NCI-H2196 treated with DMSO at 0.1 percent for 48 hours (cell line): Measurements from ENCODE around the gene STRBP.
"Not testable (repeated sequence)": the region's sequence is repeated elsewhere in the genome, so short reads cannot be mapped to it uniquely, and the experiment has no call there.

Experiments used
- DNase-seq: peaks from one replicate; lab custom pipeline; 2025; ENCODE audit not compliant: unreplicated experiment; lab: John Stamatoyannopoulos, UW

The STRBP gene

GRCh38 chr9:123251324-123251723 lies 17.1 kb downstream of the STRBP start:
- no peak for DNase-seq

GRCh38 chr9:123250504-123250903 lies 17.9 kb downstream of the STRBP start:
- no peak for DNase-seq

- not testable (repeated sequence) for DNase-seq
Measured at GRCh38 chr9:123249162-123249561, 19.2 kb downstream of the STRBP start.

DNA sequence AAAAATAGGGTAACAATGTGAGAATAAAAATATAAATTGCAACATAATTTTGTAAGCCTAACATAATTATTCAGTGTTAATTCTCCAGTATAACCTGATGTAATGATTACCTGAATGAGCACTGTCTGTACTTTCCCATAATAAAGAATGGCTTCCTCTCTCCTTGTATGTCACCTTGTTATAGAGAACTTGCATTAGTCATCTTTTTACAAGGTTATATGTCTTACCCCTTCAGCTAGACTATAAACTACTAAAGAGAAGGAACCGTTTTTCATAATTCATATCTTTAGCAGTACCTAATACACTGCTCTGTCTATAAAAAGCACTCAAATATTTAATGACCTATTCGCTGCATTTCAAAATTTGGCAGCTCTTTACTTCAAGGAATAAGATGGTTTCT lies 19.8 kb downstream of the STRBP start:
- DNase-seq, result no peak

DNA sequence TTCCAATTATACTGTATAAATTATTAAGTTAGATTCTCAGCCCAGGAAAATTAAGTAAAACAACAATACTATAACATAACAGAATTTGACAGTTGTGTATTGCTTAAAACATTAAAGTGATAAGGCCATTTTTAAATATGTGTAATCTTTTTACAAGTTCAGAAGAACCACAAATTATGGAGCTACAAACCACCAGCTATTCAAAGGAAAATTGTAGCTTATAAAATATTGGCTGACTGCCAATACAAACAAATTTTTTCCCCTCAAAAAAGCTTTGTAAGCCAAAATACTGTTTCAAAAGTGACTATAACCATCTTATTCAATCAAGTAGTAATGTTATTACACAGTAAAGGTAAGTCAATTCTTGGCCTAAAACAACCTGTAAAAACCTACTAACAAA lies 21.9 kb downstream of the STRBP start:
- DNase-seq, result no peak

GRCh38 chr9:123239726-123240125 lies 28.7 kb downstream of the STRBP start:
- no peak for DNase-seq

- DNase-seq, result no peak
Measured at GRCh38 chr9:123238365-123238764, 30.0 kb downstream of the STRBP start.

DNA sequence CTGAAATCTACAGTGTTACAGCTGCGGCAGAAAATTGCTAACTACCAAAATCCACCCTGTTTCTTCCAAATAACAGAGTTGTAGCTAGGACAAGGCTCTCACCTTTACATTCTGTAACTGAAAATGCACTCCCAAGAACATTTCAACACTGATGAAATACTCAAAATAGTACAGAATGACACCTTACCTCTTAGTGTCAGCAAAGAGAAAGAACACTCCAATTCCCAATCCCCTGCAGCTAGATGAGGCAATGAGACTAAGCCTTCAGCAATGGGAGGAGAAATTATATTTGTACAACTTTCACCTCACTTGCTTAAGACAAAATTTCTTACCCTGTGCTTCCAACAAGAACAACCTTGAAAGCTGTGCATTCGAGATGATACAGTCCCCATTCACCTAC lies 31.2 kb downstream of the STRBP start:
- DNase-seq, result no peak

DNA sequence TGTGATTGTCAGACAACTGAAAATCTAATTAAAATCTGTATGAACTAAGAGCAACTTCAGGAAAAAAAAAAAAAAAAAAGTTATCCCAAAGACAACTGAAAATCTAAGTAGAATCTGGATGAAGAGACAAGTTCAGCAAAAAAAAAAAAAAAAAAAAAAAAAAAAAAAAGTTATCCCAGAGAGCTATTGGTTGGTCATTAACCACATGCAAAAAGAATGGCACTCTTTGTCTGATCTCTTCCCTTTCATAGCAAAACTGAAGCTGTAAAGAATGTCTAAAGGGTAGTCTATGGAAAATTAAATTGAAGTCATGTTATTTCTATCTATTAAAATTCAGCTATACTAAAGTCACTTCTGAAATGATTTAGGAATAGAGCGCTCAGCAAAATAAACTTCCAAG lies 32.9 kb downstream of the STRBP start:
- no peak for DNase-seq

DNA sequence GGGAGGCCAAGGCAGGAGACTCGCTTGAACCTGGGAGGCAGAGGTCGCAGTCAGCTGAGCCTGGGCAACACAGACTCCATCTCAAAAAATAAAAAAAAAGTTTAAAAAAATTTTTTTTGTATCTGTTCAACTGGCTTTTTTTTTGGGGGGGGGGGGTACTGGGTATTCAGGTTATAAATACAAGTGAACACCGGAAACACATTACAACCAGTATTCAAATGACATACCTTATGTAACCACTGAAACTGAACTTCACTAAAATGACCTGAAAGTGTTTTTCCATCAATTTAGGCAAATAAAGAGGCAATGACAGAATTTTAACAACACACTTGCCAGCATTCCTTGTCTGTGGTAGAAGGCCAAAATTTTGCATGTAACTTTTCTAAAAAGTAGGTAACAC lies 33.5 kb downstream of the STRBP start:
- DNase-seq, result no peak

DNA sequence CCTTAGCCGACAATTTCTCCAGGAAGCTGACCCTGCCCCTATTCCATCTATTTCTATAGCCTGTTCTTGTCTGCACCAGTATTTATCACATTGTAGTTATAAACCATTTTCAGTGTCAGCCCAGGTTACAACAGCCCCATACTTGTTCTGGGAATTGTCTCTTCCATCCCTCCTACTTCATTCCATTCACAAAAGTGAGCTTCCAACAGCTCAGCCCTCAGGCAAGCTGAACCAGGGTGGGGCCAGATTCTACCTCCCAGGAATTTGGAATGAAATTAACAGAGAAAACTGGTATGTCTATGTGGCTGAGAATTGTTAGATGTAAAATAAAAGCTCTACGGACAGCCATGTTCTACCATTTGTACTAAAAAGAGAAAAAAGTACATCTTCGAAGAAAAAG lies 36.1 kb downstream of the STRBP start:
- no peak for DNase-seq

DNA sequence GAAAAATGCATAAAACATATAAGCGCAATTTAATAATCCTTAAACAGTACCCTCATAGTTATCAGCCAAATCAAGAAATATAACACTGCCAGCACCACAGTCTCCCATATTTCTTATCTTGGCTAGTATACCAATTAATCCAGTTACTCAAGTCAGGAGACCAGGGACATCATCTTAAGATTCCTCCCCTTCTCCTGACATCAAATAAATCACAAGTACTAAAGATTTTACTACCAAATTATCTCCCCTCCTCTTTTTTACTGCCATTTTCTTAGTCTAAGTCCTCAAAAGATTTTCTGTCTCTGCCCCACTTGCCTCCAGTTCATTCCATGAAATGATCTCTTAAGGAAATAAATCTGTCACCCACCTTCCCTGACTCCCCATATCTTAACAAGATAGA lies 37.0 kb downstream of the STRBP start:
- no peak for DNase-seq

GRCh38 chr9:123228967-123229366 lies 39.4 kb downstream of the STRBP start:
- DNase-seq, result no peak

DNA sequence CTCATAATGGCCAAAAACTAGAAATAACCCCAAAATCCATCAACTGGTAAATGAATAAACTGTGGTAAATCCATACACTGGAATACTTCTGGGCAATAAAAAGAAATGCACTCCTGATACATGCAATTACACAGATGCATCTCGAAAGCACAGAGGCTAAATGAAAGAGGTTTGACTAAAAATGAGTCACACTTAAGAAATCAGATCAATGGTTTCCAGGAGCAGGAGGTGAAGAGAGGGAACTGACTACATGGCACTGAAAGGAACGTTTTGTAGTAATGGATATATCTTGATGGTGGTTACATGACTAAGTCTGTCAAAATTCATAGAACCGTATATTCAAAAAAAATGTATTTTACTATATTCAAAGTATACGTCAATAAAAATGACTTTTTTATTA lies 42.4 kb downstream of the STRBP start:
- DNase-seq, result no peak

- no peak for DNase-seq
Measured at GRCh38 chr9:123225374-123225813, 43.0 kb downstream of the STRBP start.

- DNase-seq, result no peak
Measured at GRCh38 chr9:123220127-123220526, 48.3 kb downstream of the STRBP start.

DNA sequence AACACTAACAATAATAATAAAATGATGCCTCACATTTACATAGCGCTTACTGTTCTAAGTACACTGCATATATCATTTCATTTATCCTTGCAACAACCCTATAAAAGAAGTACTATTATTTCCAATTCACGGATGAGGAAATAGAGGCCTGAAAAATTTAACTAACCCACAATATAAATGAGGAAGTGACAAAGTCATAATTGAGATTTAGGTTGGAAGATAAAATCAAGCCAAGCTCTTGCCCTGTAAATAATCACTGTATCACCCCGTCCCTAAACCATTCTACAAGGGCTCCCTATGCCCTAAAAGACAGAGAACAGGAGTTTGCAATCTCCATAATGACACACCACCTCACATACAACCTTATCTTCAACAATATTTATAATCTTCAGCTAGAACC lies 49.6 kb downstream of the STRBP start:
- DNase-seq, result no peak

- DNase-seq, result no peak
Measured at GRCh38 chr9:123217128-123217654, 51.2 kb downstream of the STRBP start.

DNA sequence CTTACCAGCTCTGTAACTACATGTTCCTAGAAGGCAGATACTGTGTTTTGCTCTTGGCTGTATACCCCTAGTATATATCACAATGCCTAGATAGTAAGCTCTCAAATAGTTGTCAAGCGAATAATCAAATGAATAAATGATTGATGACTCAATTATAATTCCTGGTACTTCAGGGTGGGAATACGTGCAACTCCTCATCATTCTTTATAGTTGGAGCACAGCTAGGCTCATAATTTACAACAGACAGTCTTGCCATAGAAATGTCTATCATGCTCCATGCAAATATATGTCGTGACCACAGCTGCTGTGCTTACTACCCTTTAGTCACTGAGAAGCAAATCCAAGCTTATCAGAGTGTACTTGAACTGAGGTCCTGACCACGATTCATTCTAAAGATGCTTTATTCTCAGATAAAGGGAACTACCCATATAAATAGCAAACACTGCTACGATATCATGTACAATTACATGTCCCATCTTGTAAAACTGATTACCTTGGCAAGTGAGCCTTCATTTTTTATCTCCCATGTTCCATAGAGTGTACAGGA lies 52.1 kb downstream of the STRBP start:
- DNase-seq, result no peak

DNA sequence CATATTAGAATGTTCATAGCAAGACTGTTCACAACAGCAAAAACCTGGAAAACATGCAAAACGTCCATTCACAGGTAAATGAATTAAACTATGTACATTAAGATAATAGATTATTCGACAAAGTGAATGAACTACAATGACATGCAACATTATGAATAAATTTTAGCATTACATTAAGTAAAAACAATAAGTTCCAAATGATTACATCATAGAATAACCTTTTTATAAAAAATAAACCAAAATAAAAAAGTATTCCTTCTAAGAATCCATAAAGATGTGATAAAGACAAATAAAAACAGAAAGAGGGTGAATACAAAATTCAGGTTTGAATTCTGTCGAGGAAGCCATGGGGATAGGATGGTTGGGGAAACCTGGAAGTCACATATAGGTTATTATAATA lies 57.3 kb downstream of the STRBP start:
- no peak for DNase-seq

DNA sequence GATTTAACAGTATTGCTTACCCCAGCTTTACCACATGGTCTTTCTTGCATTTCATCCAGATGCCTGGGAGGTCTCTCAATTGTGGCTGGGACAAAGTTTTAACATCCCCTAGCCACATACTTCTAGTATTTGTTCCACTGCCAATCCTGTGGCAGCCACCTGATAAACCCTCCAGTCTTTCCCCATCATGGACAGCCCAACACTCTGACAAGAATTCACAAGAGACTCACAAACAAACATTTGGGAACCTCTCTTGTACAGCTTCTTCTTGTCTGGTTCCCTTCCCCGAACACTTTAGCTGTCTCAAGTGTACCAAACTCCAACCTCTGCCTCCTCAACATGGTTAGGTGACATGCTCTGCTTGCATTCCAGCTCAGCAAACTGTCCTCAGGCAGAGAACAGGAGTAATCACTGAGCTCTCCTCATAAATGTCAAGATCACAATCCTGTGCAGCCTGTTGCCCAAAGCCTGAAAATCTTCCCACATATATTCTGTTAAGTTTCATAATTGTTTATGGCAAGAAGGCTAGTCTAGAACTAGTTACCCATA lies 59.7 kb downstream of the STRBP start:
- no peak for DNase-seq

DNA sequence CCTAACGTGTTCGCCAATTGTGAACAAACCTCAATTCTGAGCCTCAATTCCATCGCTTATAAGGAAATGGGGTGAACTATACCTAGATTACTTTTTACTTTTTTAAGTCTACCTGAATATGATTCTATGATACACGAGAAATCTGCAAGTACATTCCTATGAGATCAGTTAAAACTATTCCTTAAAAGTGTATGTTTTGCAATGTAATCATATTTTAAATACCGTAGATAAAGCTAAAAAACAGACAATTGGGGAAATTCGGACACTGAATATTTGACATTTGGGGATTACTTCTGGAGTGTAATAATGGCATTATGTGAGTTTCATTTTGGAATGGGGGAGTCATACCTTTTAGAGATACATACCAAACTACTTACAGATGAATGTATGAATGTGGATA lies 62.3 kb downstream of the STRBP start:
- no peak for DNase-seq

- DNase-seq, result no peak
Measured at GRCh38 chr9:123201083-123201482, 67.3 kb downstream of the STRBP start.
